Amygdala (tissue), 56 donors: ENCODE data around the gene BNIP1.

Experiments
- DNase-seq, 56 donors: peaks; one replicate each; lab custom pipeline; 2025; lab: John Stamatoyannopoulos, UW

The BNIP1 gene

DNA sequence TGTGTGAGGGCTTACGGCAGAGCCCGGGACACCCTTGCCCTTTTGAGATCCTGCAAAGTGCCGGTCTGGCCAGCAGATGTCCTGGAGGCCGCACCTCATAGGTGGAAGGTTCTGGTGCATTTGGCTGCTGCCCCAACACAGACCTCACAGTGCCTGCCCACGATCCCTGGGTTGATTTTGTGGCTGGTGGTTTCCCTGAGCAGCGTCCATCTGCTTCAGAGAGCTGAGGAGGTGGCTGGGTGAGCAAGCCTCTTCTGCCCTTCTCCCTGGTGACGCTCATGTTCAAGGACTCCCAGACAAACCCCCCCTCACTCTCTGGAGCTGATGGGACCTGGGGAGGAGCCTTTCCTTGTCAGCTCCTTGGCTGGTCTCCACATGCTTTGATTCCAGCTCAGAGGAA is 18.9 kb downstream of the BNIP1 start:
- DNase-seq = no peak

DNA sequence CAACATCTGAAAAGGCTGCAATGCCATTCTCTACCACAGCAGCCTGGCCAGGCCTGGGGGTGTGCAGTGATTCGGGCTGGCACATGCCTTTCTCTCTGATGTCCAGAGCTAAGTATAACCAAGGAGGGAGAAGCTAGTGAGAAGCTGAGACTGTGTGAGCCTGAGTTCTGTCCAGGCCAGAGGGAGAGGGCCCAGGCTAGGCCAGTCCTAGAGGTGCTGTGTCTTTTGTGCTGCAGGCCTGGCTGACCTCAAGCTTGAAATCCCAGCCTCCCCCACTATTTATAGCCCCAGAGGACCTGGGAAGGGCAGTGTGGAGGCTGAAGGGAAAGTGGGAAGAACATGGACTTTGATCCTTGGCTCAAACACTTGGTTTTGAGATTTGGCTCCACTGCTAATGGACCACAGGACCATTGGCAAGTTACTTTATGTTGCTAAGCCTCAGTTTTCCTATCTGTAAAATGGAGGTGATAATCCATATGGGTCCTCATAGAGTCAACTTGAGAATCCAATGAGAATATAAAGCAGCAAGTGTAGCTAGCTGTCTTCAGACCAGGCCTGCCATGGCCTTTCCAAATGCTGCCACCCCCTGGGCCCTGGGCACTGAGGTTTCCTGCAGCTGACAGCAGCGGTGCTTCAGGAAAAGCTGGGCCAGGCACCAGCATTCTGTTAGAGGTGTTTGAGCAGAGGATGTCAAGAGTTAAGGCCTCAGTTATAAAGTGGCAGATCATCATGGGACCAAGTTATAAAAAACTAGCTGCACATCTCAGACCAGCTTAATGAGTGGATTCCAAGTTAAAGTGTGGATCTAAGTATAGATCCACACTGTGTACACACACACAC is 21.1 kb downstream of the BNIP1 start:
- no peak for DNase-seq

DNA sequence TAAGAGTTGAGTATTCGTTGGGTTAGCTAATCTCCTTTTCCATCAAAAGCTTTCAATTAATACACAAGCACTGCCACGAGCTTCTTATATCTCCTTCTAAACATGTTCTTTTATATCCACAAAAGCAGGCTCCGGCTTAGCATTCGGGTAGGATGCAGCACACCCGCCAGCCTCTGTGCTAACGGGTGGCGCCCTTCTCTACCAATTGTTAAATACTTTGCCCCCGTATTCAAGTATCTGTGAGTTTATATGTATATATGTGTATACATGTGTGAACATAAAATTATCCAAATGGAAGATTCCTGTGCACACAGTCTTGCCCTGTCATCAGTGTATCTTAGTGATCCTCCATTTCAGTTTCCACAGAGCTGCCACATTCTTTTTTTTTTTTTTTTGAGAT is 27.8 kb downstream of the BNIP1 start:
- no peak for DNase-seq

DNA sequence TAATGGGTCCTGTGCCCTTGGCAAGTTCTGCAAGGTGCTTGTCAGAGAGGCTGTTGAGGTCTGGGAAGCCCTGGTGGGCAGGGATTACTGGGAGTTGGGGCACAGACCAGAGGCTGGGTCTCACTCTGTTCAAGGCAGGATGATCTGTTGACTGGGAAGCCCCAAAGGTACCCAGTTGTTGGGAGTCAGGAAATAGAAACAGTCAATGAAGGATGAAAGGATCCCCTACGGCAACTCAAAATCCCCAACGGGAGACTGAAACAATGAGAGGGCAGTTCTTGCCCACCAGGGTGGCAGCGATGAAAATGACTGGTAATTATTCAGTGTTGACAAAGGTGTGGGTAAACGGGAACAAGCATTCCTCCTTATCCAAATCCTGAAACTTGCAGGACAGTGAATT is 31.2 kb downstream of the BNIP1 start:
- no peak for DNase-seq

DNA sequence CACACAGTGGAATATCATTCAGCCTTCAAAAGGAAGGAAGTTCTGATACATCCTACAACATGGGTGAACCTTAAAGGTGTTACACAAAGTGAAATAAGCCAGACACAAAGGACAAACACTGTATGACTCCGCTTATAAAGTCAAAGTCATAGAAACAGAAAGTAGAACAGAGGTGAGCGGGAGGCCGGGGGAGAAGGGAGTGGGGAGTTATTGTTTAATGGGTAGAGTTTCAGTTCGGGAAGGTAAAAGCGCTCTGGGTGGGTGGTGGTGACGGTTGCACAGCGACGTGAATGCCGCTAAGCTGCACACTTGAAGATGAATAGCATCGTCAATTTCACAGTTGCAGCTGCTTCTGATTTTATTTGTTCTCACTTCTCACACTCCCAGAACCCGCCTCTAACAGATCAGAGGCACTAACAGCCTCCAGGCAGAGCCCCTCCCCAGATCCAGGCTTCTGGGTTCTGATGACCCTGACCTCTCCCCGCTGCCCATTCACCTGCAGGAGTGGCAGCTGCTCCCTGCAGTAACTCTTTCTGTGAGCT is 34.1 kb downstream of the BNIP1 start:
- DNase-seq = no peak

DNA sequence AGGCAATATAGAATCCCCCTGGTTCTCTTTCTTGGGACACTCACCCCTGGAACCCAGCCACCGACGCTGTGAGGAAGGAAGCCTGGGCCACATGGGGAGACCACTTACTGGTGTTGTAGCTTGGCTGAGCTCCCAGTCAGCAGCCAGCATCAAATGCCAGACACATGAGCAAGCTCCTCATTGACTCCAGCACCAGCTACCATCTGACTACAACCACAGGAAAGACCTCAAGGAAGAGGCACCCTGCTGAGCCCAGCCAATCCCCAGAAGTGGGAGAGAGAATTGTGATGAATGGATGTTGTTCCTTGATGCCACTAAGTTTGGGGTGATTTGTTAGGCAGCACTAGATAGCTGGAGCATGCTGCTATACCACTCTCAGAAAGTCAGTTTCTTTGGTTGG is 36.0 kb downstream of the BNIP1 start:
- no peak for DNase-seq

DNA sequence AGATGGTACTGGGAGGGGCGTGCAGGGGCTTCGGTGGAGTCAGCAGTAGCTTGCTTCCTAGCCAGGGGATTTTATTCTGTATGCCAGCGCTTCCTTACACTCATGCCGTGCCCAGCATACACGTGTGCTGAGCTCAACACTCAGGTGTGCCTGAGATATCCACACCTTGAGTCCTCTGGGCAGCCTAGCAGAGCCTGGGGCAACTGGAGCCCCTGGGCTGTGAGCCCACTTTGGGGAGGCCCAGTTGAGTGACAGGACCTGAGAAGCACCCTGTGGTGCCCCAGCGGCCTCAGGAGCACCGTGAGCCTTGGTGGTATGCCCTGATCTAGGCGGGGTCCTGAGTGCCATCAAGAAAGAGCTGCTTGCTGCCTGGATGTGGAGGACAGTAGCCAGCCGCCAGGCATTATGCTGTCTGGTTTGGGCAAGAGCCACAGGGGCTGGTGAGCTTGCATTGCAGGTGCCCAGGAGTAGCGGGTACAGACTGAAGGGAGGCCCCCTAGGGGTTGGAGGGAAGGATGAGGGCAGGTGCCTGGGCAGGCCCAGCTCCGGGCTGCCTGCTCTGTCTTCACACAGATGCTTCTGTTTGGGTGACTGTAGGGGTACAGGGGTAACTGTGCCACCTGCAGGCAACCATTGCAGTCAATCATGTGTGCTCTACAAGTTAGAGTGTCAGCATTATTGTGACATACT is 42.9 kb downstream of the BNIP1 start:
- DNase-seq = no peak

DNA sequence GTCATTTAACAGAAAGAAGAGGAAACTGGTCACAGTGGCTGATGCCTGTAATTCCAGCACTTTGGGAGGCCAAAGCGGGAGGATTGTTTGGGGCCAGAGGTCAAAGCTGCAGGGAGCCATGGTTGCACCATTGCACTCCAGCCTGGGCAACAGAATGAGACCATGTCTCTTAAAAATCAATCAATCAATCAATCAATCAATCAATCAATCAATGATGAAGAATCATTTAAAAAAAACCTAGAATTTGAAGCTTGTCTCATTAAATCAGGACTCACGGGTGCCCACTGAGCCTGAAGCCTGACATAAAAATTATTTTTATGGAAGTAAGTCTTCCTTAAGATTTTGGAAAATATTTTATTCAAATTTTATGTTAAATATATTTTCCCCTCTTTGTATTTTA is 43.9 kb downstream of the BNIP1 start:
- no peak for DNase-seq

DNA sequence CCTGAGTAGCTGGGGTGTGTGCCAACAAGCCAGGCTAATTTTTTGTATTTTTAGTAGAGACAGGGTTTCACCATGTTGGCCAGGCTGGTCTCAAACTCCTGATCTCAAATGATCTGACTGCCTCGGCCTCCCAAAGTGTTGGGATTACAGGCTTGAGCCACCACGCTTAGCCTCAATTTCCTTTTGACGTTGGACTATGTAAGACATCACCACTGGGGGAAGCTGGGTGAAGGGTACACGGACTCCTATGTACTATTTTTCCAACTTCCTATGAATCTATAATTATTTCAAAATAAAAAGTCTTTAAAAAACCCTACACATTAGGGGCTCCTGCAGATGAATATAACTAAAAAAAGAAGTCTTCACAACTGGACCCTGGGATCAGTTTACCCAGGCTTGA is 46.7 kb downstream of the BNIP1 start:
- DNase-seq = no peak

DNA sequence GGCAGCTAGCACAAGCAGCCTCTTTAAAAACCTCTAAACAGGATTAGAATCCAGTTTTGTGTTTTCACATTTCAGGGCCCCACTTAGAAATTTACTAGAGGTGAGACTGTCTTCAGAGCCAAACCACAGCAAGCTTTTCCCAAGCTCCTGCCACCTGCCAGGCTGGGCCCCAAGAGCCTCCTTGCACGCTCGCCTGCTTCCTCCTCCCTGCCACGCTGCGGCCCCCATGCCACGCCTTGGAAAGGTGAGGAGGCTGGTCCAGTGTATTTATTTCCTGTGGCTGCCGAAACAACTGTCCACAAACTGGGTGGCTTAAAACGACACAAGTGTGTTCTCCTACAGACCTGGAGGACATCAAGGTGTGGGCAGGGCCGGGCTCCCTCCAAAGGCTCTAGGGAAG is 47.2 kb downstream of the BNIP1 start:
- DNase-seq = no peak

DNA sequence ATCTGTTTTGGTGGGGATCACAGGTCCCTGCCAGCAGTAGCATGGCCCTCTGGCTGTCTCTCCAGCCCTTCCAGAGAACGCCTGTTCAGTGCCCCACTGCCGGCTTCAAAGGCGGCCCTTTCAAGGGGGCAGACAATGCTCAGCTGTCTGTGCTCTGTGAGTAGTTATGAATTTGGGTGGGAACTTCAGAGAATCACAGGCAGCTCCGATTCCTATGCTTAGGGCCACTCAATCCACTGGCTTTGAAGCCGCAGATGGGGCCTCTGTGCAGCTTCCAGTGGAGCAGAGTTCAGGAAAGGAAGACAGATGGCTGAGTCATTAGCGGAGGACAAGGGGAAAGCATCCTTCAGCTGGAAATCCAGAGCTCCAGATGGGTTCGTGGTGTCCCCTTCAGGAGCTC is 48.2 kb downstream of the BNIP1 start:
- DNase-seq = no peak

DNA sequence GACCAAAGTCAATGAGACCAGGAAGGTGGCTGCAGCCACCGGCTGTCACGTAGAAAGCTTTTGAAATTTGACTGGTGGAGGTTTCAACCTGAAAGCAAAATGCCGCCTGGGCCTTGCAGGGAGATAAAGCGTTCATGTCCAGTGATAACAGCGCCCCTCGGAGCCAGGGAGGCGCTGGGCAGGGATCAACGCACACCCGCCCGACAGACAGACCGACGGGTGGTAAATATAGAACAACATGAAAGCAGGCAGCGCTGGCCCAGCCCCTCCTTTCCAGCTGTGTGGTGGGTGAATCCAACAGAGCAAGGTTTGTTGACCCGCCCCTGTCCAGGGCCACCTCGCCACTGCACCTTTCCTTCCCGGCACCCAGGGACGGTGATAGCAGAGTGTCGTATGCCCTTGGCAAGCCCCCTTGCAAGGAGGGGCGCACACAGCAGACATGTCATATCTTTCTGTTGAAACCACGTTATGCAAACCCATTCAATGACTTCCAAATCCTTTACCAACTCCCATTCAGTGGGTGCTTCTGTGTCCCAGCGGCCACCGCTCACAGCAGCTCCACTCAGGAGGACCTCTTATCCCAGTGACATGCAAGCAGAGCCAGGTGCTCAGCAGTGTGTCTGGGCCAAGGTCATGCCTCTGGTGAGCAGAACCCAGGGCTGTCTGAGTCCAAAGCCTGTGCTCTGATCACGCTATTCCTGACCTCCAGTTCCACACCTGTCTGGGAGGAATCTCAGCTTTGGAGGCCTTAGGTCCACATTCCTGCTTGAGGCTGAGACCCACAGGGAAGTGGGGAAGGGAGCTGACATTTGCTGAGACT is 52.0 kb downstream of the BNIP1 start:
- DNase-seq = no peak

DNA sequence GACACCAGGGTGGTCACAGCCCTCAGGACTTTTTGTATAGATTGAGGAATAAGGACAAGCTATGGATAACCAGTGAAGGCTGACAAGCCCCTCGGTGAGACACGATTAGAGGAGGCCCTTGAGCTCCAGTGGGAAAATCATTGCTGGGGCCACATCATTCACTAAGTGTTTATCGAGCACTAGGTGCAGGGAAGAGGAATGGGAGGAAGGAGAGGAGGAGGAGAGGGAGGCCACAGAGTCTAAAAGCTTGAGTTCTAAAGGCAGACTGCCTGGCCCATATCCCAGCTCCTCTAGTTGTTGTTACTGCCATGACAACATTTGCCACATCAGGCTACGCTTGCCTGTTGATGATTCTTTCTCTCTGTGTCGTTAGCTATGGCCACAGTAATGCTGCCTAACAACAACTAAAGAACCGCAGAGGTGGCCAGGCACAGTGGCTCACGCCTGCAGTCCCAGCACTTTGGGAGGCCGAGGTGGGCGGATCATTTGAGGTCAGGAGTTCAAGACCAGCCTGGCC is 53.1 kb downstream of the BNIP1 start:
- no peak for DNase-seq

DNA sequence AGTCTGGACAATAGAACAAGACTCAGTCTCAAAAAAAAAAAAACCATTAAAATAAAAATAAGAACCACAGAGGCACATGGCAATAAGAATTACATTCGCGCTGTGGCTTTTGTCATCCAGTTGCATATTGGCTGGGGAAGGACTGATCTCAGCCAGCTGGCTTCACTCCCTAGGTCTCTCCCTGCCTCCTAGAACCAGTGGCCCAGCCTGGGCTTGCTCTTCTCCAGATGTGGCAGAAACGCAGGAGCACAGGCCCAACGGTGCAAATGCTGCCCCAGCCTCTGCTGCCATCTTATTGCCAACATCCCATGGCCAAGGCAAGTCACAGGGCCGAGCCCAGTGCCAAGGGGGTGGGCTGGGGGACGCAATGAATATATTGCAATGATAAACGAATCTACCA is 53.7 kb downstream of the BNIP1 start:
- DNase-seq = no peak

DNA sequence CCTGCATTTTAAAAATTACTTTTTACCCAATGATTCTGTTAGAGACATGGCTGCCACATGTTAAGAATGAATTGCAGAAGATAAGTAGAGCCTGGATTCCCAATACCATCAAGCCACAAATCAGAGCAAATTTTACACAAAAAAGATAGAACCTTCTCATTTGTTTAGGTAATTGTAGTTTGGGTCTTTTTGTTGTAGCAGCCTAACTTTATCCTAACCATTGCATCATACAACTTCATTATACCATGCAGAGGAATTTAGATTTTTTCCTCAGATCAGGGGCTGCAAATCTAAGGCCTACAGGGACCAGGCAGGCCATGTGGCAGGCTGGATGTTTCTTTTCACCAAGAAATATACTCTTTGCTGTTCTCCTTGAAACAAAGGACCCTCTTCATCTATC is 56.0 kb downstream of the BNIP1 start:
- DNase-seq = no peak

DNA sequence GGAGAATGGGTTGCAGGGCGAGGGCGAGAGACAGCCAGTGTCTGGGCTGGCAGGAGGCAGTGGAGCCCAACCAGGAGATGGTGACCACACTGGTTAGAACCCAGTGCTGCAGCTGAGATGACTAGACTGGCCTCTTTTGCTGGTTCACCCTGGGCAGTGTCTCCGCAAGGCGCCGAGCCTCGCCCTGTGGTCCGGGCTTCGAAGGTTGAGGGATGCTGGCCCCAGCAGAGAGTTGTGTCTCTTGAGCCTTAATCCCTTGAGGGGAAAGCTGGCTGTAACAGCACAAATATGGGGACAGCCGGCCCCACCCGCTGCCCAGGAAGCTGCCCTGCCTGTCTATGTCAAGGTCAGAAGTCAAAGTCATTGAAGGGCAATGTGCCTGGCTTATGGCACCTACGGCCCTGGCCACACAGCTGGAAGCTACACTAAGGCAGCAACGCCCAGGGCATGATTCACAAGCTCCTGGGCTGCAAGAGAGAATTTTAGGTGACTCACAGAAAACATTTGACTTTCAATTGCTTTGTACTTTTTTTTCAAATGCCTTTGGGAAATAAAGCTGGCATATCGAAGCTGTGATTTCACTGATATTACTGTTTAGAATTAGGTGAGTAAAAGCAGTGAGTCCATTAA is 57.4 kb downstream of the BNIP1 start:
- DNase-seq = no peak

DNA sequence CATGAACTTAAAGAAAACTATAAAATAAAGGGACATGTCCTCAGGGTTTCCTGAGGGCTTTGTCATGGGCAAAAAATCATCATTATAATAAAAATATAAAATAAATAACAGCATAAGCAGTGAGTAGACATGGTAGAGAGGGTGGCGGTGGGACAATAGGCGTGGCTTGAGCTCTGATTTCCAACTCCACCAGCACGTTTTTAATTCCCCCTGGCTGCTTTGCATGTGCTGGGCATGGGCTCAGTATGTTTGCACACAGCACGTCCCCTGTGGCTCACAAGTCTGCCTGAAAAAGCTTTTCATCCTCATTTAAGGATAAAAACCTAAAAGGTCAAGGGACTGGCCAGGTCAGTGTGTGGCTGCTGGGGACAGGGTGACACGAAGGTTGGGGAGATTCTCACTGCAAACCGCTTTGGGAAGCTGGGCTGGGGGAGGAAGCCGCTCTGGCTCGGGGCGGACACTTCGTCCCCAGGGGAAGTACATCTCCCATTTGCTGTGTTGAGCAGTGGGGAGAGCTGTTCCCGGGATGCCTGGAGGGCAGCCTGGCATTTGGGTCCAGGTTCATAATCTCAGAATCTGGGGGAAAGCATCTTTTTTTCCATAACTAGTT is 58.0 kb downstream of the BNIP1 start:
- no peak for DNase-seq

DNA sequence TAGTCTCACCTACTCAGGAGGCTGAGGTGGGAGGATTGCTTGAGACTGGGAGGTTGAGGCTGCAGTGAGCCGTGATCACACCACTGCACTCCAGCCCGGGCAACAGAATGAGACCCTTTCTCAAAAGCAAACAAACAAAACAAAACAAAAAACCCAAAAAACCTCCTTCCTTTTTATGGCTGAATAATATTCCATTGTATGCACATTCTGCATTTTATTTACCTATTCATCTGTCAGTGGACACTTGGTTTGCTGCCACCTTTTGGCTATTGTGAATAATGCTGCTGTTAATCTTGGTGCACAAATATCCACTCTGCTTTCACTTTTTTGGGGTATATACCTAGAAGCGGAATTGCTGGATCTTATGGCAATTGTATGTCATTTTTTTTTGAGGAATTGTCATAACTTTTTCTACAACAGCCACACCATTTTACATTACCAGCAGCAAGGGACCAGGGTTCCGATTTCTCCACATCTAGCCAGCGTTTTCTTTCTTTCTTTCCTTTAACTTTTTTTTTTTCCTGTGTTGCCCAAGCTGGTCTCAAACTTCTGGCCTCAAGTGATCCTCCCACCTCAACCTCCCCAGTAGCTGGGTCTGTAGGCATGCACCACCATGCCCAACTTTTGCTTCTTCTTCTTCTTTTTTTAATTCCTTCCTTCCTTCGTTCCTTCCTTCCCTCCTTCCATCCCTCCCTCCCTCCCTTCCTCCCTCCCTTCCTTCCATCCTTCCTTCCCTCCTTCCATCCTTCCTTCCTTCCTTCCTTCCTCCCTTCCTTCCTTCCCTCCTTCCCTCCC is 60.1 kb downstream of the BNIP1 start:
- no peak for DNase-seq

DNA sequence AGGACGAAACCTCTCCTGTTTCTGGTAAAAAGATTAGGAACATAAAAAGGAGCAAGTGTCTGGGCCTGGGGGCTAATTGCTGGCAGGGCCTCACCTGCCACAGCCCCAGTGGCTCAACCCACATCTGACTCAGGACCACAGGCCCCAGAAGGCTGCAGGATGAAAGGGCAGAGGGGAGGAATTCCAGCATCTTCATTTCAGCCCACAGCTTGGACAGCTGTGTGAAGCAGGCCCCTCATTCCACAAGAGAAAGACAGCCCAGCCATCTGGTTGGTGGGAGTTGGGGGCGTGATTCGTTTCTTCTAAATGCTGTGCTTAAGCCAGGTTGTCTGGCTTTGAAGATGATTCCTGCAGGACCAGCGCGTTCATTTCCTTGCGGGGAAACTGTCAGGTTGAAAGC is 61.6 kb downstream of the BNIP1 start:
- DNase-seq = no peak
